HPDE6-E6E7 (cell line): ENCODE results near the gene RENBP.

Experiments used
- DNase-seq: peaks from one replicate; pipeline ENCODE4 v3.0.0; 2011; ENCODE audit warnings: missing footprints; ENCODE audit errors: extremely low spot score

Gene RENBP

GRCh38 chrX:153954558-153955227 lies 10.2 kb upstream of the RENBP start:
- no peak for DNase-seq

GRCh38 chrX:153953892-153954557 lies 9.6 kb upstream of the RENBP start:
- no peak for DNase-seq

GRCh38 chrX:153953342-153953830 lies 8.9 kb upstream of the RENBP start:
- peak; percentile 85 for DNase-seq

- DNase-seq: no peak
These were observed 8.1 kb upstream of the RENBP start for GRCh38 chrX:153952373-153953026.

- DNase-seq: no peak
These were observed 7.4 kb upstream of the RENBP start for GRCh38 chrX:153951683-153952372.

- no peak for DNase-seq
These were observed 5.7 kb upstream of the RENBP start for GRCh38 chrX:153950127-153950526.

GRCh38 chrX:153948847-153949805 lies 4.7 kb upstream of the RENBP start:
- no peak for DNase-seq

GRCh38 chrX:153948002-153948466 lies 3.6 kb upstream of the RENBP start:
- no peak for DNase-seq

GRCh38 chrX:153947009-153947769 lies 2.7 kb upstream of the RENBP start:
- peak; percentile 93 for DNase-seq

GRCh38 chrX:153945956-153946943 lies 1.8 kb upstream of the RENBP start:
- no peak for DNase-seq

GRCh38 chrX:153944800-153945150 lies 332 bp upstream of the RENBP start:
- no peak for DNase-seq

GRCh38 chrX:153941336-153942252 lies 2.8 kb downstream of the RENBP start:
- no peak for DNase-seq

GRCh38 chrX:153939573-153939972 lies 4.9 kb downstream of the RENBP start:
- DNase-seq: no peak

- no peak for DNase-seq
These were observed 6.1 kb downstream of the RENBP start for GRCh38 chrX:153938226-153938786.

- DNase-seq: no peak
These were observed 7.4 kb downstream of the RENBP start for GRCh38 chrX:153937056-153937455.

GRCh38 chrX:153935326-153935851 lies 9.1 kb downstream of the RENBP start:
- DNase-seq: no peak

GRCh38 chrX:153934762-153935325 lies 9.6 kb downstream of the RENBP start, which contains the start of gene NAA10:
Gene NAA10, minus strand, starts transcription at chrX:153935037. Its CDS starts 133 bp downstream, at chrX:153934904.
- peak; percentile 87 for DNase-seq
